NT2/D1 (cell line): ENCODE results near the gene IDH2.
"Not testable (repeated sequence)": the region's sequence is repeated elsewhere in the genome, so short reads cannot be mapped to it uniquely, and the experiment has no call there.

Experiments
- DNase-seq: peaks from one replicate; pipeline ENCODE4 v3.0.0-alpha.2; 2011; ENCODE audit warnings: low read depth, low spot score
- H3K27me3 ChIP-seq: 2 replicates; pipeline ENCODE4 v1.6.0; 2011; ENCODE audit warnings: mild to moderate bottlenecking; ENCODE audit not compliant: insufficient read length, insufficient read depth
- H3K36me3 ChIP-seq: 2 replicates; pipeline ENCODE4 v1.6.1; 2011; ENCODE audit warnings: mild to moderate bottlenecking, low read length, mixed read lengths; ENCODE audit not compliant: insufficient read depth, insufficient read length
- H3K4me1 ChIP-seq: 2 replicates; pipeline ENCODE4 v1.5.1; 2011; ENCODE audit not compliant: insufficient read depth, insufficient read length
- H3K4me3 ChIP-seq: 2 replicates; pipeline ENCODE4 v1.5.1; 2011; ENCODE audit warnings: low read depth; ENCODE audit not compliant: insufficient read length
- H3K9ac ChIP-seq: 2 replicates; pipeline ENCODE4 v1.6.0; 2011; ENCODE audit warnings: low read depth; ENCODE audit not compliant: insufficient read length
- H3K9me3 ChIP-seq: 2 replicates; pipeline ENCODE4 v1.5.1; 2011; ENCODE audit warnings: mild to moderate bottlenecking, low read length; ENCODE audit not compliant: insufficient read depth
- SUZ12 ChIP-seq: IDR thresholded peaks from 2 replicates; pipeline ENCODE4 v1.6.1; 2011; ENCODE audit not compliant: insufficient read length, insufficient read depth; ENCODE audit errors: extremely low read depth
- YY1 ChIP-seq: IDR thresholded peaks from 2 replicates; pipeline ENCODE4 v1.6.1; 2011; ENCODE audit not compliant: insufficient read length, insufficient read depth
- ZNF274 ChIP-seq: IDR thresholded peaks from 2 replicates; pipeline ENCODE4 v1.6.1; 2011; ENCODE audit warnings: mild to moderate bottlenecking, low read depth, low read length

The IDH2 gene

GRCh38 chr15:90113166-90113565 lies 10.9 kb upstream of the IDH2 start:
- TF ChIP-seq SUZ12 (no peak), YY1 (no peak), ZNF274 (no peak)
- Histone ChIP-seq H3K27me3 (no peaks in the 10 kb centered on the region), H3K9ac (no peak overlapping the region), H3K4me3 (no peak overlapping the region), H3K36me3 (no peaks in the 10 kb centered on the region), H3K9me3 (peaks cover 18% of the 10 kb centered on the region), H3K4me1 (no peaks in the 10 kb centered on the region)
- DNase-seq = no peak

GRCh38 chr15:90109163-90109751 lies 7.0 kb upstream of the IDH2 start:
- not testable (repeated sequence) for H3K9ac ChIP-seq, H3K27me3 ChIP-seq, DNase-seq, H3K36me3 ChIP-seq, H3K9me3 ChIP-seq, H3K4me3 ChIP-seq
- H3K4me1 ChIP-seq = peaks cover 12% of the 10 kb centered on the region

- H3K9ac ChIP-seq, H3K36me3 ChIP-seq, H3K9me3 ChIP-seq, H3K4me3 ChIP-seq, DNase-seq: not testable (repeated sequence)
- Histone ChIP-seq H3K27me3 (peaks cover 19% of the 10 kb centered on the region), H3K4me1 (peaks cover 12% of the 10 kb centered on the region)
These were observed 5.8 kb upstream of the IDH2 start for GRCh38 chr15:90108038-90108437.

- Histone ChIP-seq H3K27me3 (peaks cover 19% of the 10 kb centered on the region), H3K4me1 (peaks cover 12% of the 10 kb centered on the region), H3K4me3 (no peak overlapping the region), H3K9ac (no peak overlapping the region), H3K36me3 (no peaks in the 10 kb centered on the region), H3K9me3 (no peaks in the 10 kb centered on the region)
- TF ChIP-seq SUZ12 = no peak
- no peak for TF ChIP-seq ZNF274
- TF ChIP-seq YY1 = no peak
- no peak for DNase-seq
These were observed 4.4 kb upstream of the IDH2 start for GRCh38 chr15:90106522-90107117.

GRCh38 chr15:90105521-90105920 lies 3.3 kb upstream of the IDH2 start:
- Histone ChIP-seq H3K4me3 (no peak overlapping the region), H3K36me3 (no peaks in the 10 kb centered on the region), H3K9me3 (no peaks in the 10 kb centered on the region), H3K4me1 (peaks cover 17% of the 10 kb centered on the region), H3K9ac (no peak overlapping the region), H3K27me3 (peaks cover 19% of the 10 kb centered on the region)
- TF ChIP-seq SUZ12 (no peak), YY1 (no peak), ZNF274 (no peak)
- DNase-seq = no peak

GRCh38 chr15:90104551-90104950 lies 2.3 kb upstream of the IDH2 start:
- peaks cover 3% of the 10 kb centered on the region for H3K36me3 ChIP-seq
- peaks cover 19% of the 10 kb centered on the region for H3K27me3 ChIP-seq
- no peak overlapping the region for H3K4me3 ChIP-seq
- H3K9me3 ChIP-seq = no peaks in the 10 kb centered on the region
- TF ChIP-seq SUZ12 = no peak
- no peak for TF ChIP-seq YY1
- TF ChIP-seq ZNF274 = no peak
- no peak overlapping the region for H3K9ac ChIP-seq
- no peak for DNase-seq
- H3K4me1 ChIP-seq = peaks cover 17% of the 10 kb centered on the region

- Histone ChIP-seq H3K4me1 (peaks cover 17% of the 10 kb centered on the region), H3K27me3 (peaks cover 19% of the 10 kb centered on the region), H3K9me3 (no peaks in the 10 kb centered on the region), H3K9ac (no peak overlapping the region), H3K4me3 (no peak overlapping the region), H3K36me3 (peaks cover 3% of the 10 kb centered on the region)
- DNase-seq = no peak
- TF ChIP-seq SUZ12 (no peak), ZNF274 (no peak), YY1 (no peak)
These were observed 1.5 kb upstream of the IDH2 start for GRCh38 chr15:90103701-90104329.
